ENCODE measurements around the gene PKN3.

DNA sequence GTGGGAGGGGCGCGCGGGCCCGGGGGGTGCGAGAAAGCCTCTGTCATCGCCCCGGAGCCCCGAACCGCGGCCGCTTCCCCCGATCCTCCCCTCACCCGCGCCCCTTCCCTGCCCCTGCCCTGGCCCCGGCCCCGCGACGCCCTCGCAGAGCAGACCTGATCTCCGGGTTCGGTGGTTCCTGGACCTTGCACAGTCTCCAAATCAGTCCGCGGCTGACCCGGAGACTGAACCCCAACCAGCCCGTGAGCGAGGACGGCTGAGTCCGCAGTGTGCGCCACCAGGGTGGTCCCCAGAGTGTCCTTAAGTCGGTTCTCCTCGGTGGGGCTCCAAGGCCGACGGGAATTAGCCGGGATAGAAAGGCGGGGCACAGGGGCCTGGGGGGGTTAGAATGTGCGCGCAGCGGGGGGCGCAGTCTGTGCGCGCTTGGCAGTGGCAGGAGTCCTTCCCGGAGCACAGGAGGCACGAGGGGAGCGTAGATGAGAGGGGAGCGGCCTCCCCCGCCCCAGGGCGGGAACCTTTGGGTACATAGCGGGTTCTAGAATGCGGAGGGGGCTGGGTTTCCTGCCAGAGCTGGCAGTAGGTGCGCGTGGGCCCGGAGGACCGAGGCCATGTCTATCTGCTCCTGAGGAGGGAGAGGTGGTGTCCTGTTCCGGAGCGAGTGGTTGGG lies 779 bp downstream of the PKN3 start:
- TF ChIP-seq, protein P1, sequence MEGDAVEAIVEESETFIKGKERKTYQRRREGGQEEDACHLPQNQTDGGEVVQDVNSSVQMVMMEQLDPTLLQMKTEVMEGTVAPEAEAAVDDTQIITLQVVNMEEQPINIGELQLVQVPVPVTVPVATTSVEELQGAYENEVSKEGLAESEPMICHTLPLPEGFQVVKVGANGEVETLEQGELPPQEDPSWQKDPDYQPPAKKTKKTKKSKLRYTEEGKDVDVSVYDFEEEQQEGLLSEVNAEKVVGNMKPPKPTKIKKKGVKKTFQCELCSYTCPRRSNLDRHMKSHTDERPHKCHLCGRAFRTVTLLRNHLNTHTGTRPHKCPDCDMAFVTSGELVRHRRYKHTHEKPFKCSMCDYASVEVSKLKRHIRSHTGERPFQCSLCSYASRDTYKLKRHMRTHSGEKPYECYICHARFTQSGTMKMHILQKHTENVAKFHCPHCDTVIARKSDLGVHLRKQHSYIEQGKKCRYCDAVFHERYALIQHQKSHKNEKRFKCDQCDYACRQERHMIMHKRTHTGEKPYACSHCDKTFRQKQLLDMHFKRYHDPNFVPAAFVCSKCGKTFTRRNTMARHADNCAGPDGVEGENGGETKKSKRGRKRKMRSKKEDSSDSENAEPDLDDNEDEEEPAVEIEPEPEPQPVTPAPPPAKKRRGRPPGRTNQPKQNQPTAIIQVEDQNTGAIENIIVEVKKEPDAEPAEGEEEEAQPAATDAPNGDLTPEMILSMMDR (conservative IDR thresholded peaks at IDR 0.05; ENCODE audit: low read depth, low read length): no peak
- no peak for TF ChIP-seq EZH2 (IDR thresholded peaks at IDR 0.05; ENCODE audit: low read length, unreplicated experiment)
